Endothelial cell of umbilical vein (primary cell): ENCODE measurements around the gene PTPRT. TPM values are rescaled to one million over a fixed set of nuclear protein-coding genes. Genes with fewer than 3 reads are reported as not detected.

ENCODE experiments used
- BruUV-seq: library from RNA; stranded (reverse); fragments of 400-500 nt; replicated peaks from 2 replicates; lab custom pipeline; 2021; lab: Mats Ljungman, UMichigan
- CTCF ChIA-PET: fragments of 300-600, 350-600 bp; sonication (Branson Sonifier 250); formaldehyde crosslinking; loops from one replicate; lab custom pipeline; 2021; ENCODE audit warnings: antibody characterized with exemption, inconsistent platforms; lab: Charles Lee
- POLR2A ChIA-PET: fragments of 300-600, 350-600 bp; sonication (Branson Sonifier 250); formaldehyde crosslinking; loops from one replicate; lab custom pipeline; 2021; ENCODE audit warnings: antibody characterized with exemption, inconsistent platforms; lab: Charles Lee
- DNase-seq: peaks from one replicate; pipeline ENCODE4 v3.0.0-alpha.2; 2011; ENCODE audit warnings: low read depth, low spot score
- FAIRE-seq: peaks from 2 replicates; lab custom pipeline; 2011; peaks lifted over from hg19 to GRCh38; lab: Jason Lieb, UNC
- H2AFZ ChIP-seq: 2 replicates; pipeline ENCODE4 v1.6.0; 2012; ENCODE audit warnings: low read depth, low read length, control low read depth, inconsistent platforms
- H3K27ac ChIP-seq: 2 replicates; pipeline ENCODE4 v1.5.1; 2011; ENCODE audit warnings: low read depth, mild to moderate bottlenecking, control low read depth, low read length, moderate library complexity; ENCODE audit not compliant: insufficient read depth
- H3K27me3 ChIP-seq, 2 experiments: 2 replicates each; pipeline versions ENCODE4 v1.6.0 to v1.6.1; 2011; ENCODE audit warnings: low read length in 2 of 2, mixed read lengths in 1 of 2; ENCODE audit not compliant: control insufficient read depth in 2 of 2, insufficient read depth in 2 of 2
- H3K36me3 ChIP-seq, 2 experiments: 2 replicates in 1 of 2; 3 replicates in 1 of 2; pipeline ENCODE4 v1.5.1; 2011; ENCODE audit warnings: low read length in 2 of 2, mild to moderate bottlenecking in 1 of 2, moderate library complexity in 1 of 2; ENCODE audit not compliant: control insufficient read depth in 2 of 2, insufficient read depth in 2 of 2; ENCODE audit errors: extremely low read depth in 1 of 2
- H3K4me1 ChIP-seq: 3 replicates; pipeline ENCODE4 v1.5.1; 2011; ENCODE audit warnings: mild to moderate bottlenecking, low read length; ENCODE audit not compliant: control insufficient read depth, insufficient read depth; ENCODE audit errors: extremely low read depth
- H3K4me2 ChIP-seq: 2 replicates; pipeline ENCODE4 v1.6.1; 2011; ENCODE audit warnings: low read length, control low read depth, mixed read lengths; ENCODE audit not compliant: insufficient read depth
- H3K4me3 ChIP-seq, 3 experiments: fragments of 200-600 bp in 1 of 3; sonication (generic), shearing (Covaris generic) in 1 of 3; replicated peaks in 1 of 3; 2 replicates each; pipeline ENCODE4 v1.5.1; 2011 to 2016; ENCODE audit warnings: control low read depth in 3 of 3, low read length in 3 of 3, mild to moderate bottlenecking in 2 of 3, inconsistent platforms in 1 of 3, low read depth in 1 of 3, moderate library complexity in 1 of 3; ENCODE audit not compliant: insufficient read depth in 1 of 3
- H3K79me2 ChIP-seq: 2 replicates; pipeline ENCODE4 v1.6.0; 2012; ENCODE audit warnings: low read length, inconsistent platforms; ENCODE audit not compliant: control insufficient read depth, insufficient read depth
- H3K9ac ChIP-seq: replicated peaks from 2 replicates; pipeline ENCODE3; 2011; ENCODE audit warnings: low read length, control low read depth; ENCODE audit not compliant: insufficient read depth; ENCODE audit errors: extremely low read depth
- H3K9me1 ChIP-seq: replicated peaks from 3 replicates; pipeline ENCODE4 v1.6.0; 2011; ENCODE audit warnings: mild to moderate bottlenecking, low read length; ENCODE audit not compliant: control insufficient read depth, insufficient read depth; ENCODE audit errors: extremely low read depth
- H3K9me3 ChIP-seq: replicated peaks from 2 replicates; pipeline ENCODE4 v1.5.1; 2012; ENCODE audit warnings: low read length, inconsistent platforms; ENCODE audit not compliant: control insufficient read depth, insufficient read depth
- H4K20me1 ChIP-seq: replicated peaks from 2 replicates; pipeline ENCODE3; 2011; ENCODE audit warnings: mild to moderate bottlenecking, low read length; ENCODE audit not compliant: control insufficient read depth, insufficient read depth; ENCODE audit errors: extremely low read depth
- CTCF ChIP-seq, 2 donors: IDR thresholded peaks; 1 replicate in 1 of 2; 2 replicates in 1 of 2; pipeline ENCODE4 v1.5.1; 2011; ENCODE audit warnings: low read length in 2 of 2, mild to moderate bottlenecking in 2 of 2, moderate library complexity in 2 of 2, control low read depth in 1 of 2, inconsistent platforms in 1 of 2, low read depth in 1 of 2; ENCODE audit not compliant: insufficient read depth in 1 of 2; ENCODE audit errors: extremely low read depth in 1 of 2
- EZH2 ChIP-seq: IDR thresholded peaks from 2 replicates; pipeline ENCODE4 v1.6.1; 2012; ENCODE audit warnings: borderline replicate concordance, low read depth, mild to moderate bottlenecking, moderate library complexity, low read length, inconsistent platforms; ENCODE audit not compliant: severe bottlenecking
- FOS ChIP-seq: IDR thresholded peaks from 2 replicates; pipeline ENCODE4 v1.6.1; 2011; ENCODE audit warnings: mild to moderate bottlenecking, low read length, moderate library complexity, borderline replicate concordance; ENCODE audit not compliant: insufficient read depth
- GATA2 ChIP-seq: IDR thresholded peaks from 2 replicates; pipeline ENCODE4 v1.7.0; 2011; ENCODE audit warnings: low read depth, mild to moderate bottlenecking, moderate library complexity, mixed read lengths, low read length; ENCODE audit not compliant: insufficient read length, insufficient read depth
- JUN ChIP-seq: IDR thresholded peaks from 2 replicates; pipeline ENCODE4 v1.6.1; 2011; ENCODE audit warnings: borderline replicate concordance, low read depth; ENCODE audit not compliant: insufficient read length, insufficient read depth
- MAX ChIP-seq: IDR thresholded peaks from 2 replicates; pipeline ENCODE4 v1.6.1; 2011; ENCODE audit not compliant: insufficient read depth, insufficient read length
- MYC ChIP-seq: IDR thresholded peaks from one replicate; pipeline ENCODE4 v1.6.1; 2011; ENCODE audit warnings: mild to moderate bottlenecking, low read depth, low read length
- POLR2A ChIP-seq: IDR thresholded peaks from 2 replicates; pipeline ENCODE4 v1.6.1; 2012; ENCODE audit warnings: low read depth, mild to moderate bottlenecking, control low read depth, low read length
- POLR2AphosphoS5 ChIP-seq: IDR thresholded peaks from 2 replicates; pipeline ENCODE4 v1.6.1; 2012; ENCODE audit warnings: low read depth, mild to moderate bottlenecking, control low read depth, low read length, moderate library complexity; ENCODE audit not compliant: insufficient read depth
- dilution Hi-C: fragments of 300-500 bp; cut with MboI; formaldehyde crosslinking; loops from one replicate; pipeline ENCODE4 v1.15.0; 2019; ENCODE audit warnings: low sequenced_read_pairs; ENCODE audit not compliant: extremely low pct_ligation_motif_present
- intact Hi-C: fragments of 100-400 bp; cut with micrococcal nuclease; formaldehyde crosslinking; loops from one replicate; pipeline ENCODE4 v1.10.0; 2022
- polyA plus RNA-seq, 4 experiments: library from polyadenylated mRNA; depleted of rRNA in 3 of 4; stranded (reverse) in 3 of 4; unstranded in 1 of 4; fragments of >200 nt; gene quantifications; 2 replicates each; pipeline versions ENCODE4 v1.2.1 to v1.2.3, GENCODE V29; 2011 to 2012; ENCODE audit warnings: missing spikeins in 1 of 4
- total RNA-seq: library from RNA; stranded (reverse); gene quantifications from 2 replicates; pipeline ENCODE4 v1.2.3, GENCODE V29; 2021

PTPRT gene
- total and polyA plus RNA-seq, 2 donors (not counting 3 experiments of a cell fraction or from before 2014, with no cell fraction given) = not detected

- intact Hi-C loops (no loop called here), dilution Hi-C loops (no loop called here)
- Histone ChIP-seq H3K36me3 (no peaks in the 10 kb centered on the region), H3K4me2 (no peak overlapping the region), H3K79me2 (no peaks in the 10 kb centered on the region), H3K4me3 (no peak overlapping the region), H3K4me1 (no peaks in the 10 kb centered on the region), H2AFZ (no peak overlapping the region), H3K27me3 (no peaks in the 10 kb centered on the region), H3K9me3 (peaks cover 2% of the 10 kb centered on the region), H3K9me1 (no peaks in the 10 kb centered on the region), H4K20me1 (no peaks in the 10 kb centered on the region), H3K9ac (no peak overlapping the region), H3K27ac (no peak overlapping the region)
- CTCF ChIA-PET = no interaction called here
- no TSS peak for BruUV-seq
- POLR2A ChIA-PET = no interaction called here
- DNase-seq (no peak), FAIRE-seq (no peak)
- TF ChIP-seq MYC = no peak
- TF ChIP-seq GATA2 = no peak
- no peak for TF ChIP-seq MAX
- no peak for TF ChIP-seq POLR2AphosphoS5
- no peak for TF ChIP-seq CTCF (IDR thresholded peaks at IDR 0.05; ENCODE audit: extremely low read depth in 1 of 2, insufficient read depth in 1 of 2, low read depth in 1 of 2, low read length in 2 of 2)
- TF ChIP-seq JUN = no peak
Measured at GRCh38 chr20:42492290-42492689, 697.4 kb downstream of the PTPRT start.

DNA sequence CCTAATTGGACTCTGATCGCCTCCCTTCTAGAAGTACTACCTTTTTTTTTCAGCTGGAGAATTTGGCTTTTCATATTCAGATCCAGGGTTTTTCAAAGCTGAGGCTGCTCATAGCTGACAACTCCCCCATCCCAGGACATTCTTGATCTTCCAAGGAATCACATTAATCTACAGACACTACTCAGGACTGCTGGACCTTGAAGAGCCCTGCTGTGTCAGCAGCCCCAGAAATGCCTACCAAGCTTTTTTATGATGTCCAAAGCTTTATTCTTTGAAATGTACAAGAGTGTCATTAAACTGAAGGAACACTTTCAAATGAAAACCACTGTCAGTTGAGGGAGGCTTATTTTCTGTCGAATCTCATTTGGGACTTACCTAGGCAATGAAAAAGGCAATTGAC lies 704.1 kb downstream of the PTPRT start:
- no peaks in the 10 kb centered on the region for H3K36me3 ChIP-seq
- H3K9me1 ChIP-seq = no peaks in the 10 kb centered on the region
- ChIA-PET POLR2A (no interaction called here), CTCF (no interaction called here)
- TF ChIP-seq POLR2A = no peak
- no peak for TF ChIP-seq EZH2
- TF ChIP-seq JUN = no peak
- TF ChIP-seq GATA2 = no peak
- TF ChIP-seq FOS = no peak
- no peak for TF ChIP-seq MYC
- TF ChIP-seq CTCF (IDR thresholded peaks at IDR 0.05; ENCODE audit: extremely low read depth in 1 of 2, insufficient read depth in 1 of 2, low read depth in 1 of 2, low read length in 2 of 2) = no peak
- TF ChIP-seq POLR2AphosphoS5 = no peak
- no peak for TF ChIP-seq MAX
- no peaks in the 10 kb centered on the region for H3K27me3 ChIP-seq
- H3K4me2 ChIP-seq = no peak overlapping the region
- no peaks in the 10 kb centered on the region for H3K4me1 ChIP-seq
- H4K20me1 ChIP-seq = no peaks in the 10 kb centered on the region
- intact Hi-C loops = no loop called here
- no peak overlapping the region for H3K4me3 ChIP-seq
- H3K79me2 ChIP-seq = no peaks in the 10 kb centered on the region
- DNase-seq (no peak), FAIRE-seq (no peak)
- no peak overlapping the region for H3K27ac ChIP-seq
- no peak overlapping the region for H3K9ac ChIP-seq
- no TSS peak for BruUV-seq
- H2AFZ ChIP-seq = no peak overlapping the region
- peaks cover 4% of the 10 kb centered on the region for H3K9me3 ChIP-seq
- dilution Hi-C loops = no loop called here
